SHP77 (cell line): Measurements from ENCODE around the gene ARSB.
A peak's percentile ranks its signal among the peaks of the same experiment; 100 is the strongest.

Experiments
- DNase-seq, 2 experiments: peaks; one replicate each; lab custom pipeline; 2025; lab: John Stamatoyannopoulos, UW

ARSB gene

DNA sequence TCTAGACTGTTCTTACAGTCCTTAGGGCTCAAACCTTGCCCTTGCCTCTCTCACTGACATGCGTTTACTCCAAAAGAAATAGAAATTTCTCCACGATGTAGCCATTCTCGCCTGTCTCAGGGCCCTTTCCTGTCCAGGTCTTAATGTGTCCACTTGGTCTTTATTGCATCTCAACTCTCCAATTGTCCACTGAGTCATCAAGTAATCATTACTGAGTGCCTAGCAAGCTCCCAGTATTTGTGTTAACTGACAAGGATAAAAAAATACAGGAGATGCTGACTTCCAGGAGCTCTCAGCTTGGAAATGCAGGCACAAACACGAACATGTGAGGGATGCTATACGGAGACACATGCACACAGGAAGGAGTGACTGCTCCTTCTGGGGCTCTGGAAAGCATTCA, 147.3 kb downstream of the ARSB start:
- no peak for DNase-seq

DNA sequence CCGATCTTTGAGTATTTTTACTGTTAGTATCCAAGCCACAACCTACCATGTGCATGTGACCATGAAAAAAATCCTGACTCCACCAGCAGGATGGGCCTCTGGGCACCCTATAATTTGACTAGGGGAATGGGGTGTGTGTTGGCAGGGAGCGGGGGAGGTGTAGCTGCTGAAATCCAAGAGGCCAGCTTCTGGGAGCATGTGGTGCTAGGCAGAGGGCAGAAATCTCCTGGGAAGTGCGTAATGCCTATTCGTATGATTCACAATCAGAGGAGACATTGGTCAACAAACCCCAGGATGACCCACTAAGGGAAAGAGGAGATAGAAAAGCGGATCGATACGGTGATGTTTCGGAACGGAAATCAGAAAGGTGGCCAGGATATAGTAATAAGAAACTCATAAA, 149.9 kb downstream of the ARSB start:
- no peak for DNase-seq

DNA sequence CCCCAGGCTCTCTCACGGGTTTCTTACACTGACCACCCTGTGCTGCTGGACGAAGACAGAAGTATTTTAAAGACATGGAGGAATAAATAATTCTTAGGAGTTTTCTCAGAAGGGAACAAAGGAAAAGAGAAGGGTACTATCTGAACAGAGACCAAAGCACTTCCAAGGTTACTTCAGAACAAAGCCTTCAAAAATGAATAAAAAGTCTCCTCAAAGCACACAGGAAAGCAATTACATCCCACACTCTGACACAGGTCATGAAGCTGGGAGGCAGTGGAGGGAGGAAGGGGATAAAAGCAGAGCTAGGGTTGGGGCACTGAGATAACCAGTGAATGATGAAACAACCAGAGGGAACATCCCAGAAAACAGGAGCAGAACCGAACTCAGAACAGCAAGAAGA, 151.8 kb downstream of the ARSB start:
- DNase-seq, result no peak

DNA sequence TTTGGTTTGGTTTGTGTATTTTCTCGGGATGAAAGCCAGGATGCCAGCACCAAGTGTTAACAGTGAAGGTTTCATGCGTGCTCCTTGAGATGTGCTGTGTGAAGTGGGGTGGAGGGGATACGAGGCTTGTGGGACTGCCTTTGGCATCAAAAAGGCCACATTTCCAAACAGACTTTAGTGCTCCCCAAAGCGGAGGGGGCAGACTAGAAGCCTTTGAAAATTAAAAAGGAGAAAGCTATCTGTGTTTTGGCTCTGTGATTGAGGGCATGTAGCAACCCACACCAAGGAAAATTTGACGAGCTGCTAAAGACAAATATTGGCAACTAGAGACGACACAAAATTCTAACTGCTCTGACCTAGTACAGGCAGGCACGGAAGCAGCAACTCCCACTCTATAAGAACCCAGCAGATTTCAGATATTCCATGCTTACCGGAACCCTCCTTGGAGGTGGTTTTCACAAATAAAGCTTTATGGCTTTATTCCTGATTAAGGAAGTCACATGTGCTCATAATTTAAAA, 154.5 kb downstream of the ARSB start:
- no peak for DNase-seq

DNA sequence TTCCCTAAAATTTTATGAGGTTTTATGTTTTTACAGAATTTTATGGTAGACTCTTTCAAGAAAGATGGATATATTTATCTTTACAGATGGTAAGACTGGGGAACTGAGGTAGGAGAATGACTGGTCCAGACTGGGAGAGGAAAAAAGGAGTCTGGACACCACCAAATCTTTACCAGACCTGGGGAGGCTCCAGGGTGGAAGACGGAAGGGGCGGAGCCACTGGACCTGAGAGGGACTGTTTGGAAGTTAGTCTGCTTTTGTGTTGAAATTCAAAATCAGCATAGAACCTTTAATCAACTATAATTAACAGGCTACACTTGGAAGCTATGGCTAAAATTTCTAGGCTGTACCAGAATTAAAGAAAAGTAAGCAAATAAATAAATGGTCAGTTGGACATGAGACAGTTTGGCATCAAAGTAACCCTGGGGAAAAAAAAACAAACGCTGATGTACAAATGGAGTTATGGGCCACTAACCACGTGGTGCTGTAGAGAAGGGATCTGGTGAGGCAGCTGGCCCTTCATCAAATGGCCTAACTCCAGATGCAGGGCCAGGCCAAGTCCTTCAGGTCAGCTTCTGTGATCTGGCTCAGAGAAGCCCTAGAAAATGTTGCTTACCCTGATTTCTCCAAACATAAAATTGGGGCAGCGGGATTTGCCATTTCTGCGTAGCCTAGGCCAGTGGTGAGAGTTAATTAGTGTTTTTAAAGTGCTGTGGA, 155.1 kb downstream of the ARSB start:
- DNase-seq, result no peak

DNA sequence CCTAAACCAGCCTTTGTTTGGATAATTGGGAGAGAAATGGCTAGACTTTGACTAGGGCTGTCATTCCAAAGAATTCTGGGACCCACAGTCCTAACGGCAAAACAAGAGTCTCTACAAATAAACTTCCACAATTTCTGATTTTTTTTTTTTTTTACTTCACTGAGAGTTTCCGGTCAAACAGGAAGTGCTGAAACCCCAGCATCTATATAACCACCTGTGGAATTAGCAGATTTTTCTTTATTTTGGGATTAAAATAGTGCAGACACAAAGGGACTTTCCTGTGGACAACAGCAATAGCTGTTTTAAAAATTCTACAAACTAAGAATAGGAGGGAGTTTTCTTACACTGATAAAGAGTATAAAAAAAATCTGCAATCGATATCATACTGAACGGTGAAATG, 157.4 kb downstream of the ARSB start:
- no peak for DNase-seq

DNA sequence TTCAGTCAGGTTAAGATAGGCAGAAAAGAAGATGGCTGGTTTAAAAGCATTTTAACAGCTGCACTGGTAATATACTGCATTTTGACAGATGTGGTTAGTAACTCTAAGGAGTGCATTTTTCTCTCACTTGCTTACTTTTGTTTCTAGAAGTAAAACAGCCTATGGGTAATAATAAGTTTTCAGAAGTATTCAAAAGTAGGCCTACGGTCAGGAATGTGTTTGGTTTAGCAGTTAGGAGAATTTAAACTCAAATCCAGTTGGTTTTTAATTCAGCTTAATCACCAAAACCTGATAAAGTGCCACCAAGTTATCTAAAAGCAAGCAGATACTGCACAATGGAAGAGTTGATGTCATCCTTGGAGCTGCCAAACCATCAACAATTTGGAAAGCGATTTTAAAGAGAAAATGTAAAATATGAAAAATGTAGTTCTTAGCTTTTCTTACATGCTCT, 160.3 kb downstream of the ARSB start:
- no peak for DNase-seq

DNA sequence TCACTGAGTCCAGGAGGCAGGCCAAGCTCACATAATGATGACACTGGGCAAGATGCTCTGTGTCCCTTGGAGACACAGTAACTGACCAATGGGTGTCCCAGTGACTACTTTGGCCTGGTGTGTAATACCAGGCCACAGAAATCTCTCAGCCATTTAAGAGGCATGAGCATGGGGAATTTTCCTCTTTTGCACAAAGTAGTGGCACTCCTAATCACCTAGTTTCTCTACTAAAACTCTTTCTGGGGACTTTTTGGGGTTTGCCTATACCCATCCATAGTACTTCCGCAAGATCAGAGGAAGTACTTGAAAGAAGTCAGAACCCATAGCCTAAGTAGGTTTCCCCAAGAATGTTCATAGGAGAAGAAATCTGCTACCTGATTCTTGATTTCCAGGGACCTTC, 161.9 kb downstream of the ARSB start:
- no peak for DNase-seq

DNA sequence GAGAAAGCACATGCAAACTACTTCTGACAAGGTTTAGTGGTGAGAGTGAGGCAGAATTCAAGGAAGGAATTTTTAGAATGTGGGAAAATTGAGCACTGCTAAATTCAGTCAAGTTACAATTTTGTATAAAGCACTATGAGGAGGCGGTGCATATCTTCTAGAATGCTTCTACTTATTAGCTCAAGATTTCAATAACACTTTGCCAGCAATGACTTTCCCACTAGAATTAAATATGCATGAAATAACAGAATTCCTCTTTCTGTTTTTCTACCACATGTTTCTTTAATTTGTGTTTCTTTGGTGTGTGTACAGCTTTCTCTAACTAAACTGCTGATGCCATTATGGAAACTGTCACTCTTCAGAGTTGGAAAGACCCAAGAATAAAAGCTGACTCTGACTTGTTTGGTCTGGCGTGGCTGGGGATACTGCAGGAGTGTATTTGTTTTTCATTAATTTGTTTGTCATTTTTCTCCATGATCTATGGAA, 163.5 kb downstream of the ARSB start:
- no peak for DNase-seq

DNA sequence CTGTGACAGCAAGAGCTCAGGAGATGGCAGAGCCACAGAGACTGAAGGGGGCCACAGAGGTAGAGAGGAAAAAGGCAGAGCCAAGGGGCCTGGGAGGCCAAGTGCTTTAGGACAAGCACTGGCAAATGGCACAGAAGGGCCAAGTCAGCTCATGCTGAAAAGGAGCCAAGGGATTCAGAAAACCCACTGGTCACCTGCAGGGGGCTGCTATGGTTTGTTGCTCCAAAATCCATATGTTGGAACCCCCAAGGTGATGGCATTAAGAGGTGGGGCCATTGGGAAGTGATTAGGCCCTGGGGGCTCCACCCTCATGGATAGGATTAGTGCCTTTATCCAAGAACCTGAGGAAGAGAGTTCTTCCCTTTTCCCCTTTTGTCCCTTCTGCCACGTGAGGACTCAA, 165.4 kb downstream of the ARSB start:
- no peak for DNase-seq

DNA sequence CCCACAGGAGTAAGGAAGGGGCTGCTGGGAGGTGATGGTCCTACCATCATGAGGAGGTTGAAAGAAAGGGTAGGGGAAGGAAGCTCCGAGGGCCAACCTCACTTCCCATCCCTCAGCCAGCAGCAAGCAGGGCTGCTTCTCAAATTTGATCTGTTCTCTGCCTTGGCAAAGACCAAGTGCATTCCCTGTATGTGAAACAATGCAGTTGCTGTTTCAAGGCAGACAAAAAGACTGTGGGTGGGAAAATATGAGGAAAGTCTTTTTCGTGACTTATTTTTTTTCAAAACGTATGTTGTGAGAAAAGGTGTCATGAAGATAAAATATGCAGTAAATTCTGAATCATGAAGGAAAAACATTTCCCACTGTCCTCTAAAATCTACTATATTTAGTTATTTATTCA, 165.9 kb downstream of the ARSB start:
- DNase-seq, result no peak

DNA sequence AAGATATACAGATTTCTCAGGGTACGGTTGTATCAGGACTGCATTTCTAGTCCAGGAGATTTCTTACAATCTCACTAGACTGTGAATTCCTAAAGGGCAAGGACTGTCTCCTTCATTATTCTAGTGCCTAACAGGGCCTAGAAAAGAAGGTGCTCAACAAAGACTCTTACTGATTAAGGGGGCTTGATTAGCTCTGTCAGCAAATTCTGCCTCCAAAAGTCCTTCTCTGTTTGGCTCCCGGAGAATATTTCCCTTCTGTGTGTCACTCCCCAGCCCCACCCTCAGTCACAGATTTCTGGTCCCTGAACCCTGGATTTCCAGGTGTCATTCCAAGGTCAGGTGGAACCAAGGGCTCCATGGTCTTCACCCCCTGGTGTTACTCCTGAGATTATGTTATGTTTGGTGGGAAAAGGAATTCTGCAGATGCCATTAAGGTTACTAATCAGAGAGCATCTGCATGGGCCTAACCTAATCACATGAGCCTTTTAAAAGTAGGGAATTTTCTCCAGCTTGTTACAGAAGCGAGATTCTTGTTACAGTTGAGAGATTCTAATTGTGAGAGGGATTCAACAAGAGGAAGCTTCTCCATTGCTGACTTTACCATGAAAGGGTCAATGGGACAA, 168.9 kb downstream of the ARSB start:
- DNase-seq, result no peak

DNA sequence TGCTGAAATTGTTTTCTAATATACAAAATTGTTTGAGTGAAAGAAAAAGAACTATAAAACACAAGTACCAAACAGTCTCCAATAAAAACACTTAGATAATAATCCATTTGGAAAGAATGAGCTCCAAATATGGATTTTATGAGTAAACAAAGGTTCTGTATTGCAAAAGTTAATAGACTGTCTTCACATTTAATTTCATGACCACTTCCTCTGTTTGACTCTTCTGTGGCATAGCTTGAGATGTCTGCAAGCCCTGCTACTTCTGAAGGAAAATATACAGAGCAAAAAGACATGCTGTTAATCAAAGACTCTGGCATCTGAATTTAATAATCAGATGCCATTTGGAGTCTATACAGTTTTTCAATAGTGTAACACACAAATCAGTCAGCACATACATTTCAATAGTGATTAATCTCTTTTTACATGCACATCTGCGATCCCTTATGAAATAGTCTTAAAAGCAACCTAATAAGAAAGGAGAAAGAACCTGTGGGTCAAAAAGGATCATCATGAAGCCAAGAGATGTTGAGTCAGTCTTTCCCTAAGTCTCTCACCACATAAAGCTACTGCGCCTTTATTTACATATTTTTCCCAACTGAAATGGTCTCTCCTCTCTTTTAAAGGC, 171.1 kb downstream of the ARSB start:
- DNase-seq, result no peak

DNA sequence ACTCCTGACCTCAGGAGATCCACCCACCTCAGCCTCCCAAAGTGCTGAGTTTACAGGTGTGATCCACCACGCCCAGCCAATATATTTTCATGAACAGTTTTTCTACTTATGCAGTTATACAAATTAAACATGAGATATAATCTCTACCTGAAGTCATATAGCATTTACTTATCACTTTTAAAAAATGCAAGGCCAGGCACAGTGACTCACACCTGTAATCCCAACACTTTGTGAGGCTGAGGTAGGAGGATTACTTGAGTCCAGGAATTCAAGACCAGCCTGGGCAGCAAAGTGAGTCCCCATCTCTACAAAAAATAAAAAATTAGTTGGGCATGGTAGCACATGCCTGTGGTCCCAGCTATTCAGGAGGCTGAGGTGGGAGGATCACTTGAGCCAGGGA, 171.8 kb downstream of the ARSB start:
- no peak for DNase-seq

DNA sequence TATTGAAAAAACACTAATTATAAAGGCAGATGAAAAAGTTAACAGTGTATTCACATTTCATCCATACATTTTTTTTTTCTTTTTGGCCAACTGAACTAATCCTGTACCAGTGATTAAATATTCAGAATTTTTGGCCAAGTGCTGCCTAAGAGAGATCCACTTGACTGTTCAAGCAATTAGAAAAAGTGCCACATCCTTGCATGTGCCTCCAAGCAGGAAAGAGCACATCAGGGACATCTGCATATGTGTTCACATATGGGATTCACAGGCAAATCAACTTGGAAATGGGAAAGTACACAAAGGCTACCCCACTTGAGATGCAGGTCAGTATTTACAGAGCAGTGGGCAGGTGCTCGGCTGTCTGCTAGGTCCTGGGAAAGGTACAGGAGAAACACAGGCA, 173.2 kb downstream of the ARSB start:
- peak; percentile 88 to 90 for DNase-seq

DNA sequence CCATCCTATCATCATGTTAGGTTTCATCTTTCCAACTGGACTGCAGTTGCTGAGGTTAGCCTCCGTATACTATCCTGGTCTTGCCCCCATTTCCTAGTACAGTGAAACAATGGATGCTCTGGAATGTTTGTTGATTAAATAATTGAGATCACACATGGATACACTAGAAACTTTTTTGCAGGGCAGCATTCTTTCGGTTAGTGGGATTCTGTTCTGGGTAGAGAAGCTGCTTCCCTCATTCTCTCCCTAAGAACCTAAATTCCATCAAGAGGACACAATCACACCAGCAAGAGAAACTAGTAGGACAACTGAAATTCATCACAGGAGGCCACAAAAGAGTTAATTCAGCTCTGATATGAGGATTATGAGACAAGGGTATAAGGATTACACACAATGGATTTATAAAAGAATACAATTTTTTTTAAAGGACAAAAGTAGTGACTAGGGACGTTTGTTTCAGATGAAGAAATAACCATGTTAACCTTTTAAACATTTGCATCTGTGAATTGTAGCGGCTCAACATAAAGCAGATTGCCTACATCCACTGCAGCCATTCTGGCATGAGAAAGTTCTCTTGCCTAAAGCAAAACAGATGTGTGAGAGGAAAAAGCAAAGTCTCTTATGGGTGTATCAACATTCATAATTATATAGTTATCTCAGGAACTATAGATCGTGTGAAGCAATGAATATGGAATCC, 173.8 kb downstream of the ARSB start:
- no peak for DNase-seq

DNA sequence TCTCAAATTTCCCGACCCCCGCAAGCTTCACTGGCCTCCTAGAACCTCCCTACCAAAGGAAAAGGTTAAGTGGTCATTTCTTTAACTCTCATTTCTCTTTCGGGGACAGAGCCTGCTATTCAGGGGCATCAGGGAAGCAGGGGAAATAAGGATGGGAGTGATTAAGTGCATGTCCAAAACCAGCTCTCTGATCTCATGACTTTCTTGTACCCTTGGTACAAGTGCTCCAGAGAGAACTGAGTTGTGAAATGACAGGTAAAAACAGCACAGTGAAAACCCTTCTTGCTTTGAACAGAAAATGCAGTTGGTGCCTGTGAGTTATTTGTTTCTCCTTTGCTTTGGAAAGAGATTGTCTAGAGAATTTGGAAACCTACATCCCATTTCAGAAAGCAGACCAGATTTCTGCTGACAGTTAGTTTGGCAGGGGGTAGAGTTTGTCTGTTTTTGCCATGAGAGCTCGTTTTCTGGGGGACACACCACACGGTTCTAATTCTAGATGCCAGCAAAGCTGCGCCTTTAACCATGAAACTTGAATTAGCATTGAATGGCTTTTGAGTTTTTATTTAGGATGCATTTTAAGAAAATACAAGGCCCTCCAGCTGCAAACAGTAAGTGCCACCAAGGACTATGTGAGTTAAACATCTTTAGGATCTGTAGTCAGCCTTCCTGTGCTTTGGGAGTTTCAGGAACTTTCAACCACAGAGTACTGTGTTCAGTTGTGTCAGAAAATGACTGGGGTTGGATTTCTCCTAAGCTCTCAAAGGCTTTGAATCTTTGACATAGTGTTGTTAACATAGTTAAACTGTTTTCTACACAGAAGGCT, 174.8 kb downstream of the ARSB start:
- no peak for DNase-seq

DNA sequence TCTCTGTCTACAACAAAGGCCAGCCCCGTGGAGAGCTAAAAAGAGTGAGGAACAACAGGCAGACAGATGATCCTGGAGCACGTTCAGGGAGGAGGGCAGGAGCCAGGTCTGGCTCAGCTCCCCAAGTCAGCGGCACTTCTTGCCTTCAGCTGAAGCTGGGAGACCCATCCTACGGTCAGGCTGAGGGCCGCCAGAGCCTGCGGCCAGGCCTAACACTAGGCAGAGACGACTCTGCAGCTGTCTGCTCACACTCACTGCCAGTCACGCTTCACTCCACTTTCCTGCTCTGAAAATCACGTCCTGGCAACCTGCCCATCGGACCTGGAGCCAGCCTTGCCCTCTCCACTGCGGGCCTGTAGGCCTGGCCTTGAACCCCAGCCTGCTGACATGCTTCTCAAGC, 175.7 kb downstream of the ARSB start:
- DNase-seq, result peak; percentile 63 to 76

DNA sequence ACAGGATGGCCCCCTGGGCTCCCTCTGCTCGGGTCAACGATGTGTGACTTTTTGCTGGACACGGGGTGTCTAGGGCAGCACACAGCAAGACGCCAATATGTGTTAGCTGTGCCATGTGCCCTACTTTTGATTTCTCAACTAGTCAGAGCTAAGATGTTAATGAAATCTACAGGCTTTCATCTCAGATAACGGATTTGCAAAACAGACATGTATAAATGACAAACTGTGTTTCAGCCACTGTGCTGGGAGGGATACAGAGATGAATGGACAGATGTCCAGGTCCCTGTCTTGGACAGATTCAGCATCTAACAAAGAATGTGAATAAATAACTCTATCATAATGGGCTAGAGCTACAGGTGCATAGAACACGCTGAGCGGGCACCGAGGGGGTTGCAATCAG, 176.3 kb downstream of the ARSB start:
- no peak for DNase-seq

DNA sequence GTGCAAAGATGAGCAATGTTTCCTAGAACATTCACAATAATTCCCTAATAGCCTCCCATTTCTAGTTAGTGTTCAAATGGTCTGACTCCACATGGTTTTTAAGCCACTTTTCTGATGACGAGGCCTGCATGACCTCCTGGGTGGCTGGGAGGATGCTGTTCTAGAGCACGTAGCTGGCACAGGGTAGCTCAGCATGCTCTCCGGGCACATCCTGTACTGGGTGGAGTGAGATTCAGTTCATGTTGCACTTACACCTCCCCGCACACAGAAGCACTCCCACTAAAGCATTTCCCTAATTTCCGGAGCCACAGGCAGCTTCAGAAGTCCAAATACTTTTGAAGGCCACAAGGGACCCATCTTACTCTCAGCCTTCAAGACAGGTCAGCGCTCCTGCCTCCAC, 176.7 kb downstream of the ARSB start:
- DNase-seq, result peak in 1 of 2 experiments; percentile 13

DNA sequence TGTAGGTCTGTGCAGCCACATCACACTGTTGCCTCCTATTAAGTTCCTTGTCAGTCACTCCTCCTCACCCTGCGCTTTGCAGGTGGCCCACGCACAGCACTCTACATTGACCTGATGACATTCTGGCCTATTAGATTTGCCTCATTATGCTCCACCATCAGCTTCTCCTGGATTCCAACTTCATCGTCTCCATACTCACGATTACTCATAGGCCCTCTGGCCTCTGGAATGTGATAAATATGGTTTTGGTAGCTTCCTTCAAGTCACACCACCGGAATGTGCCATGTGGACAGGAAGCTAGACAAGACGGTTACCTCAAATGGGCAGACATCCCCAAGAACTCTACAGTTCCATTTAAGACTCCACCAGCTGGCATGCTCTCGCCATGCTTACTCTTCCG, 178.6 kb downstream of the ARSB start:
- DNase-seq, result no peak
